Measurements from ENCODE around the gene ATP11B.

DNA sequence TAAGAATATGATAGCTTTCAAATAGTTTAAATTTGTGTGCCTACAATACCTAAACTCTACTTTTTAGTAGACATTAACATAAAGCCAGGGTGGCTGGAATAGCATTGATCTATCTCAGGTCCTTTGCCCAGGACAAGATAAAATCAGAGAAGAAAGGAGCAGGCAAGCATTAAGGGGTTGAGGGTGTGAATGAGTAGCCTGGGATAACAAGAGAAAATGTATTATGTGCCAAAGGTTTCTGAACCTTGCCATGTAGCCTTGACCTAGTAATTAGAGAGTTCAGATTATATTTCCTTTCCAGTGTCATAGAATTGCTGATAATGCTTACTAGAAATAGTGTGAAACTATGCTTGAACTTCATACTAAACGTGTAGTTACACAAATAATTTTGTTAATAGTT lies 22.9 kb downstream of the ATP11B start:
- TF ChIP-seq CTCF (IDR thresholded peaks at IDR 0.05) = no peak
- no peak for TF ChIP-seq POLR2A (IDR thresholded peaks at IDR 0.05; ENCODE audit: low read depth)

Measured in esophagus muscularis mucosa (tissue), 3 donors.